Lung (tissue), 12 donors: ENCODE data around the gene CST6. TPM values are rescaled to one million over a fixed set of nuclear protein-coding genes. Genes with fewer than 3 reads are reported as not detected.

Source experiments
- ATAC-seq: fragments of 200-7000 bp; cut with Tn5 transposase; one replicate; pipeline ENCODE4 v1.9.1; 2020; ENCODE audit warnings: moderate number of reproducible peaks; ENCODE audit not compliant: insufficient read depth, low FRiP score
- DNase-seq, 3 donors: peaks; one replicate each; pipeline ENCODE4 v3.0.0-alpha.2; 2013 to 2017
- H3K27ac ChIP-seq, 2 donors: one replicate each; pipeline ENCODE4 v1.5.1; 2013; ENCODE audit warnings: mild to moderate bottlenecking in 2 of 2, moderate library complexity in 2 of 2, control low read depth in 1 of 2, inconsistent platforms in 1 of 2, low read depth in 1 of 2, low read length in 1 of 2
- H3K27me3 ChIP-seq, 3 donors: one replicate each; pipeline ENCODE4 v1.5.1; 2013; ENCODE audit warnings: low read length in 2 of 3; ENCODE audit not compliant: control insufficient read depth in 3 of 3, insufficient read depth in 3 of 3
- H3K36me3 ChIP-seq, 4 donors: one replicate each; pipeline ENCODE4 v1.5.1; 2013; ENCODE audit warnings: low read length in 4 of 4, mild to moderate bottlenecking in 1 of 4, moderate library complexity in 1 of 4; ENCODE audit not compliant: control insufficient read depth in 4 of 4, insufficient read depth in 4 of 4
- H3K4me1 ChIP-seq, 5 donors: one replicate each; pipeline ENCODE4 v1.5.1; 2013; ENCODE audit warnings: low read length in 5 of 5, mild to moderate bottlenecking in 2 of 5, moderate library complexity in 1 of 5; ENCODE audit not compliant: control insufficient read depth in 5 of 5, insufficient read depth in 5 of 5
- H3K4me3 ChIP-seq: one replicate; pipeline ENCODE4 v1.5.1; 2013; ENCODE audit warnings: mild to moderate bottlenecking, control low read depth, moderate library complexity
- H3K9ac ChIP-seq, 2 donors: one replicate each; pipeline ENCODE4 v1.5.1; 2013; ENCODE audit warnings: low read length in 2 of 2, control low read depth in 1 of 2; ENCODE audit not compliant: insufficient read depth in 1 of 2
- H3K9me3 ChIP-seq, 4 donors: one replicate each; pipeline ENCODE4 v1.5.1; 2013; ENCODE audit warnings: low read length in 3 of 4, mild to moderate bottlenecking in 1 of 4, moderate library complexity in 1 of 4; ENCODE audit not compliant: control insufficient read depth in 4 of 4, insufficient read depth in 3 of 4
- WGBS, 2 donors: extraction: QIAGEN DNeasy Blood & Tissue Kit; methylation state at CpG; one replicate each; pipeline ENCODE4 v1.1.7; 2013; 5-methylcytosine and 5-hydroxymethylcytosine counted together
- polyA plus RNA-seq, 2 donors: library from polyadenylated mRNA; stranded (reverse); fragments of 200-250 nt; gene quantifications; one replicate each; pipeline ENCODE4 v1.2.1, GENCODE V29; 2013
- total RNA-seq, 2 donors: library from RNA; depleted of rRNA in 1 of 2; stranded (reverse); fragments of >200 nt in 1 of 2; gene quantifications; one replicate each; pipeline ENCODE4 v1.2.1, GENCODE V29; 2014 to 2021
- TF ChIP-seq, protein P1 (sequence below): IDR thresholded peaks from 2 replicates; pipeline ENCODE4 v1.5.1; 2012; ENCODE audit warnings: mild to moderate bottlenecking; ENCODE audit errors: control extremely low read depth, extremely low read depth
- donor health status: control.
- donor health status: control.
- donor health status: Bipolar disorder and iron deficiency.
- donor health status: healthy.
- donor health status: DM: yes; HTN: yes; CAD: no.

The CST6 gene
- total and polyA plus RNA-seq, 4 donors, result 7.1 to 38.8 (median 24.7) TPM

DNA sequence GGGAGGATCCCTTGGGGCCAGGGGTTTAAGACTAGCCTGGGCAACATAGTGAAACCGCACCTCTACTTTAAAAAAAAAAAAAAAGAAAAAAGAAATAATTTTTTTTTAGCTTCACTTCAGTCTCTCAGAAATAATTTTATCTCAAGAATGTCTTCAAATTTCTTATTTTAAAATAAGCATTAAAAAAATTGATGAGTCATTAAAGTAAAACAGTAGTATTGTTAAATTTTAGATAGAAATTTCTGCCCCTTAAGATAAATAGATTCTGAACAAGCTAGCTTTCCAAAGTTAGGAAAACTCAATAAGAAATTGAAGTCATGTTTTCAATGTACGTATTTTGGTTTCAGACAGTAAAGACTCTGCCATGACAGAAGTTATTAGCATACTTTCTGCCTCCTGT is 50.6 kb downstream of the CST6 start:
- no peaks in the 10 kb centered on the region for H3K9me3 ChIP-seq
- WGBS, 2 donors, result 94 to 96% methylated on average over 2 of the region's 2 CpGs
- TF ChIP-seq, protein P1, sequence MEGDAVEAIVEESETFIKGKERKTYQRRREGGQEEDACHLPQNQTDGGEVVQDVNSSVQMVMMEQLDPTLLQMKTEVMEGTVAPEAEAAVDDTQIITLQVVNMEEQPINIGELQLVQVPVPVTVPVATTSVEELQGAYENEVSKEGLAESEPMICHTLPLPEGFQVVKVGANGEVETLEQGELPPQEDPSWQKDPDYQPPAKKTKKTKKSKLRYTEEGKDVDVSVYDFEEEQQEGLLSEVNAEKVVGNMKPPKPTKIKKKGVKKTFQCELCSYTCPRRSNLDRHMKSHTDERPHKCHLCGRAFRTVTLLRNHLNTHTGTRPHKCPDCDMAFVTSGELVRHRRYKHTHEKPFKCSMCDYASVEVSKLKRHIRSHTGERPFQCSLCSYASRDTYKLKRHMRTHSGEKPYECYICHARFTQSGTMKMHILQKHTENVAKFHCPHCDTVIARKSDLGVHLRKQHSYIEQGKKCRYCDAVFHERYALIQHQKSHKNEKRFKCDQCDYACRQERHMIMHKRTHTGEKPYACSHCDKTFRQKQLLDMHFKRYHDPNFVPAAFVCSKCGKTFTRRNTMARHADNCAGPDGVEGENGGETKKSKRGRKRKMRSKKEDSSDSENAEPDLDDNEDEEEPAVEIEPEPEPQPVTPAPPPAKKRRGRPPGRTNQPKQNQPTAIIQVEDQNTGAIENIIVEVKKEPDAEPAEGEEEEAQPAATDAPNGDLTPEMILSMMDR, result no peak
- H3K9ac ChIP-seq, result no peak overlapping the region
- peaks cover 54 to 79% (median 66%) of the 10 kb centered on the region in 4 donors for H3K36me3 ChIP-seq
- H3K4me3 ChIP-seq, result no peak overlapping the region
- no peaks in the 10 kb centered on the region for H3K27me3 ChIP-seq
- no peak overlapping the region for H3K27ac ChIP-seq
- DNase-seq, result no peak
- no peaks in the 10 kb centered on the region for H3K4me1 ChIP-seq
- no peak for ATAC-seq

Other genes starting within 250 kb of the CST6 start
- 10 to 100 TPM in 1 of 2 donors, 1 to 10 TPM in 1; 8.6 to 35.5 TPM for gene AP5B1, start 231.0 kb upstream of the CST6 start, total RNA-seq
- 10 to 100 TPM; 13.0 to 35.1 TPM for gene AP5B1, start 231.0 kb upstream of the CST6 start, polyA plus RNA-seq
- under 1 TPM; 0.17 to 0.77 TPM for gene OVOL1, start 224.9 kb upstream of the CST6 start, total RNA-seq
- 1 to 10 TPM in 1 of 2 donors, under 1 TPM in 1; 0.96 to 1.4 TPM for gene OVOL1, start 224.9 kb upstream of the CST6 start, polyA plus RNA-seq
- under 1 TPM; 0.52 to 0.77 TPM for gene SNX32, start 178.0 kb upstream of the CST6 start, total RNA-seq
- gene SNX32, start 178.0 kb upstream of the CST6 start, polyA plus RNA-seq, result under 1 TPM; 0.14 to 0.88 TPM
- 100 to 1,000 TPM; 387 to 967 TPM for gene CFL1, start 153.8 kb upstream of the CST6 start, total RNA-seq
- gene CFL1, start 153.8 kb upstream of the CST6 start, polyA plus RNA-seq, result 1,000 to 10,000 TPM in 1 of 2 donors, 100 to 1,000 TPM in 1; 493 to 1,282 TPM
- gene MUS81, start 151.6 kb upstream of the CST6 start, total RNA-seq, result 10 to 100 TPM; 35.0 to 61.4 TPM
- gene MUS81, start 151.6 kb upstream of the CST6 start, polyA plus RNA-seq, result 10 to 100 TPM; 46.2 to 62.2 TPM
- 10 to 100 TPM; 62.8 to 67.0 TPM for gene EFEMP2, start 139.2 kb upstream of the CST6 start, total RNA-seq
- 10 to 100 TPM; 34.2 to 44.8 TPM for gene EFEMP2, start 139.2 kb upstream of the CST6 start, polyA plus RNA-seq
- gene CTSW, start 132.2 kb upstream of the CST6 start, total RNA-seq, result 1 to 10 TPM; 3.1 to 4.6 TPM
- gene CTSW, start 132.2 kb upstream of the CST6 start, polyA plus RNA-seq, result 1 to 10 TPM; 2.9 to 8.7 TPM
- gene FIBP, start 123.5 kb upstream of the CST6 start, total RNA-seq, result 10 to 100 TPM; 49.8 to 74.6 TPM
- gene FIBP, start 123.5 kb upstream of the CST6 start, polyA plus RNA-seq, result 10 to 100 TPM; 47.1 to 77.2 TPM
- 10 to 100 TPM; 20.7 to 55.4 TPM for gene CCDC85B, start 121.3 kb upstream of the CST6 start, total RNA-seq
- gene CCDC85B, start 121.3 kb upstream of the CST6 start, polyA plus RNA-seq, result 10 to 100 TPM; 52.5 to 63.4 TPM
- gene FOSL1, start 111.6 kb upstream of the CST6 start, total RNA-seq, result 10 to 100 TPM in 1 of 2 donors, under 1 TPM in 1; 0.43 to 11.4 TPM
- 10 to 100 TPM; 19.2 to 19.9 TPM for gene FOSL1, start 111.6 kb upstream of the CST6 start, polyA plus RNA-seq
- 10 to 100 TPM; 17.9 to 38.8 TPM for gene C11orf68, start 92.9 kb upstream of the CST6 start, total RNA-seq
- gene C11orf68, start 92.9 kb upstream of the CST6 start, polyA plus RNA-seq, result 10 to 100 TPM; 26.8 to 30.8 TPM
- 10 to 100 TPM; 40.8 to 92.7 TPM for gene DRAP1, start 92.6 kb upstream of the CST6 start, total RNA-seq
- 100 to 1,000 TPM in 1 of 2 donors, 10 to 100 TPM in 1; 99.4 to 140 TPM for gene DRAP1, start 92.6 kb upstream of the CST6 start, polyA plus RNA-seq
- gene TSGA10IP, start 66.5 kb upstream of the CST6 start, total RNA-seq, result under 1 TPM; 0.34 TPM
- gene TSGA10IP, start 66.5 kb upstream of the CST6 start, polyA plus RNA-seq, result under 1 TPM; 0.07 to 0.20 TPM
- 10 to 100 TPM; 31.4 to 52.3 TPM for gene SART1, start 50.3 kb upstream of the CST6 start, total RNA-seq
- gene SART1, start 50.3 kb upstream of the CST6 start, polyA plus RNA-seq, result 100 to 1,000 TPM in 1 of 2 donors, 10 to 100 TPM in 1; 44.3 to 145 TPM
- 10 to 100 TPM; 27.4 to 33.2 TPM for gene EIF1AD, start 9.9 kb upstream of the CST6 start, total RNA-seq
- gene EIF1AD, start 9.9 kb upstream of the CST6 start, polyA plus RNA-seq, result 10 to 100 TPM; 22.0 to 29.9 TPM
- 100 to 1,000 TPM in 1 of 2 donors, 10 to 100 TPM in 1; 17.7 to 185 TPM for gene BANF1, start 9.5 kb upstream of the CST6 start, total RNA-seq
- 100 to 1,000 TPM; 132 to 315 TPM for gene BANF1, start 9.5 kb upstream of the CST6 start, polyA plus RNA-seq
- gene CATSPER1, start 14.5 kb downstream of the CST6 start, total RNA-seq, result 1 to 10 TPM in 1 of 2 donors, not detected in 1; 2.9 TPM
- 1 to 10 TPM; 3.1 to 3.3 TPM for gene CATSPER1, start 14.5 kb downstream of the CST6 start, polyA plus RNA-seq
- gene GAL3ST3, start 37.2 kb downstream of the CST6 start, total RNA-seq, result not detected
- gene GAL3ST3, start 37.2 kb downstream of the CST6 start, polyA plus RNA-seq, result not detected
- 100 to 1,000 TPM; 130 to 187 TPM for gene SF3B2, start 40.4 kb downstream of the CST6 start, total RNA-seq
- 100 to 1,000 TPM in 1 of 2 donors, 10 to 100 TPM in 1; 78.0 to 139 TPM for gene SF3B2, start 40.4 kb downstream of the CST6 start, polyA plus RNA-seq
- gene PACS1, start 58.3 kb downstream of the CST6 start, total RNA-seq, result 10 to 100 TPM; 42.8 to 48.8 TPM
- 10 to 100 TPM; 22.2 to 26.6 TPM for gene PACS1, start 58.3 kb downstream of the CST6 start, polyA plus RNA-seq
- gene KLC2, start 245.7 kb downstream of the CST6 start, total RNA-seq, result 10 to 100 TPM in 1 of 2 donors, 1 to 10 TPM in 1; 8.5 to 30.8 TPM
- gene KLC2, start 245.7 kb downstream of the CST6 start, polyA plus RNA-seq, result 10 to 100 TPM; 17.8 to 34.2 TPM